SK-N-SH (cell line): Measurements from ENCODE around the gene IFT122. TPM values are rescaled to one million over a fixed set of nuclear protein-coding genes. Genes with fewer than 3 reads are reported as not detected.

ENCODE experiments used
- CTCF ChIA-PET: fragments of 300-600, 350-600 bp; formaldehyde crosslinking; extraction: SDS; loops from one replicate; lab custom pipeline; 2021; lab: Yijun Ruan, JAX
- POLR2A ChIA-PET: fragments of 350-600 bp; sonication (Branson Sonifier 250); formaldehyde crosslinking; extraction: SDS; loops from one replicate; lab custom pipeline; 2020; ENCODE audit warnings: antibody characterized with exemption, inconsistent platforms; lab: Yijun Ruan, JAX
- DNase-seq: peaks from one replicate; pipeline ENCODE4 v3.0.0; 2012
- H2AFZ ChIP-seq: fragments of 200-600 bp; sonication (generic); 2 replicates; pipeline ENCODE4 v1.8.1; 2016; ENCODE audit warnings: antibody characterized with exemption, mild to moderate bottlenecking, low read depth
- H3F3A ChIP-seq: fragments of 200-600 bp; sonication (generic); replicated peaks from 2 replicates; pipeline ENCODE3; 2016; ENCODE audit warnings: antibody characterized with exemption, mild to moderate bottlenecking; ENCODE audit not compliant: insufficient read depth
- H3K27ac ChIP-seq, 2 experiments: fragments of 200-500 bp in 1 of 2; fragments of 200-600 bp in 1 of 2; sonication (Bioruptor generic) in 1 of 2; sonication (generic), shearing (Covaris generic) in 1 of 2; 2 replicates each; pipeline versions ENCODE4 v1.5.1 to v1.6.1; 2014 to 2016; ENCODE audit warnings: low read depth in 2 of 2, inconsistent platforms in 1 of 2, low read length in 1 of 2, mild to moderate bottlenecking in 1 of 2, mixed read lengths in 1 of 2
- H3K27me3 ChIP-seq: fragments of 200-600 bp; sonication (generic), shearing (Covaris generic); 2 replicates; pipeline ENCODE4 v1.6.1; 2016; ENCODE audit warnings: mixed run types; ENCODE audit not compliant: insufficient read depth
- H3K36me3 ChIP-seq, 2 experiments: fragments of 200-500 bp in 1 of 2; fragments of 200-600 bp in 1 of 2; sonication (Bioruptor generic) in 1 of 2; sonication (generic) in 1 of 2; replicated peaks in 1 of 2; 2 replicates each; pipeline versions ENCODE3 to v1.5.1; 2014 to 2016; ENCODE audit warnings: low read length in 1 of 2, mild to moderate bottlenecking in 1 of 2; ENCODE audit not compliant: insufficient read depth in 2 of 2, control insufficient read depth in 1 of 2
- H3K4me1 ChIP-seq, 2 experiments: fragments of 200-500 bp in 1 of 2; fragments of 200-600 bp in 1 of 2; sonication (Bioruptor generic) in 1 of 2; sonication (generic), shearing (Covaris generic) in 1 of 2; 2 replicates each; pipeline versions ENCODE4 v1.5.1 to v1.6.1; 2014 to 2016; ENCODE audit warnings: low read depth in 1 of 2, low read length in 1 of 2, mixed run types in 1 of 2; ENCODE audit not compliant: insufficient read depth in 2 of 2, control insufficient read depth in 1 of 2
- H3K4me2 ChIP-seq: fragments of 200-600 bp; sonication (generic), shearing (Covaris generic); 2 replicates; pipeline ENCODE4 v1.6.1; 2017; ENCODE audit warnings: mixed run types
- H3K4me3 ChIP-seq, 2 experiments: fragments of 200-500 bp in 1 of 2; fragments of 200-600 bp in 1 of 2; sonication (Bioruptor generic) in 1 of 2; sonication (generic), shearing (Covaris generic) in 1 of 2; 2 replicates each; pipeline versions ENCODE4 v1.5.1 to v1.8.1; 2014 to 2016; ENCODE audit warnings: low read depth in 2 of 2, inconsistent platforms in 1 of 2, low read length in 1 of 2, mild to moderate bottlenecking in 1 of 2, mixed read lengths in 1 of 2, moderate library complexity in 1 of 2
- H3K79me2 ChIP-seq: fragments of 200-600 bp; sonication (generic); 2 replicates; pipeline ENCODE4 v1.8.1; 2017; ENCODE audit warnings: mild to moderate bottlenecking; ENCODE audit not compliant: insufficient read depth
- H3K9ac ChIP-seq: fragments of 200-600 bp; sonication (generic); 2 replicates; pipeline ENCODE4 v1.6.1; 2017; ENCODE audit warnings: mixed run types
- H3K9me2 ChIP-seq: fragments of 200-600 bp; sonication (generic); 2 replicates; pipeline ENCODE4 v1.6.1; 2017; ENCODE audit warnings: mixed run types
- H3K9me3 ChIP-seq: fragments of 200-600 bp; sonication (generic); 2 replicates; pipeline ENCODE4 v1.6.1; 2017; ENCODE audit warnings: mixed run types, mild to moderate bottlenecking, moderate library complexity
- H4K20me1 ChIP-seq: fragments of 200-600 bp; sonication (generic); 2 replicates; pipeline ENCODE4 v1.6.1; 2017; ENCODE audit warnings: mild to moderate bottlenecking, mixed run types; ENCODE audit not compliant: insufficient read depth
- ELF1 ChIP-seq: IDR thresholded peaks from 2 replicates; pipeline ENCODE4 v1.4.0; 2012
- EP300 ChIP-seq, 2 experiments: IDR thresholded peaks; 2 replicates each; pipeline versions ENCODE4 v1.4.0 to v1.6.1; 2012; ENCODE audit warnings: borderline replicate concordance in 1 of 2, low read depth in 1 of 2, low read length in 1 of 2
- EZH2phosphoT487 ChIP-seq: fragments of 200-600 bp; sonication (generic); IDR thresholded peaks from 2 replicates; pipeline ENCODE4 v1.6.1; 2017; ENCODE audit warnings: low read depth, mixed run types, mild to moderate bottlenecking, antibody characterized with exemption, moderate library complexity, borderline replicate concordance
- FOSL2 ChIP-seq: IDR thresholded peaks from 2 replicates; pipeline ENCODE4 v1.4.0; 2012; ENCODE audit warnings: low read depth, mild to moderate bottlenecking, moderate library complexity, borderline replicate concordance
- FOXJ3 ChIP-seq: sonication (generic); formaldehyde crosslinking; IDR thresholded peaks from 2 replicates; pipeline ENCODE4 v1.5.1; 2020; ENCODE audit warnings: mild to moderate bottlenecking, missing genetic modification reagents
- FOXM1 ChIP-seq: IDR thresholded peaks from 2 replicates; pipeline ENCODE4 v1.4.0; 2012; ENCODE audit warnings: low read depth, mild to moderate bottlenecking
- GABPA ChIP-seq: IDR thresholded peaks from 2 replicates; pipeline ENCODE4 v1.4.0; 2012; ENCODE audit warnings: low read depth, mild to moderate bottlenecking
- GATA2 ChIP-seq: sonication (generic); formaldehyde crosslinking; IDR thresholded peaks from 2 replicates; pipeline ENCODE4 v1.5.0; 2020; ENCODE audit warnings: mild to moderate bottlenecking, missing genetic modification reagents
- JUND ChIP-seq: IDR thresholded peaks from 2 replicates; pipeline ENCODE4 v1.4.0; 2012
- MEF2A ChIP-seq: IDR thresholded peaks from 2 replicates; pipeline ENCODE4 v1.4.0; 2012; ENCODE audit warnings: low read depth, borderline replicate concordance
- MXI1 ChIP-seq: IDR thresholded peaks from 2 replicates; pipeline ENCODE4 v1.6.1; 2012; ENCODE audit warnings: mild to moderate bottlenecking, low read depth, low read length, improper control_type of control experiment
- NFIC ChIP-seq: IDR thresholded peaks from 2 replicates; pipeline ENCODE4 v1.4.0; 2012; ENCODE audit warnings: borderline replicate concordance
- NRF1 ChIP-seq: IDR thresholded peaks from 2 replicates; pipeline ENCODE4 v1.6.1; 2012; ENCODE audit warnings: low read depth, mild to moderate bottlenecking, low read length
- POLR2AphosphoS5 ChIP-seq: IDR thresholded peaks from 2 replicates; pipeline ENCODE4 v1.6.1; 2012; ENCODE audit warnings: low read depth, low read length
- RAD21 ChIP-seq: IDR thresholded peaks from 2 replicates; pipeline ENCODE4 v1.6.1; 2012; ENCODE audit warnings: mild to moderate bottlenecking, low read length
- RXRA ChIP-seq: IDR thresholded peaks from 2 replicates; pipeline ENCODE4 v1.4.0; 2012; ENCODE audit warnings: low read depth, mild to moderate bottlenecking, borderline replicate concordance
- SMC3 ChIP-seq: IDR thresholded peaks from 2 replicates; pipeline ENCODE4 v1.6.1; 2012; ENCODE audit warnings: low read depth, low read length, improper control_type of control experiment
- TCF12 ChIP-seq: IDR thresholded peaks from 2 replicates; pipeline ENCODE4 v1.4.0; 2012
- WGBS: methylation state at CpG from one replicate; pipeline ENCODE4 v1.1.6; 2017; ENCODE audit warnings: low lambda C conversion rate; 5-methylcytosine and 5-hydroxymethylcytosine counted together
- polyA plus RNA-seq, 3 experiments: library from polyadenylated mRNA; depleted of rRNA; stranded (reverse); fragments of >200 nt; gene quantifications; 2 replicates each; pipeline ENCODE4 v1.2.3, GENCODE V29; 2012
- TF ChIP-seq, protein P1 (sequence below): IDR thresholded peaks from 2 replicates; pipeline ENCODE4; 2012
- TF ChIP-seq, protein P2 (sequence below): IDR thresholded peaks from 2 replicates; pipeline ENCODE4 v1.4.0; 2012; ENCODE audit warnings: low read depth
- TF ChIP-seq, protein P3 (sequence below): fragments of 150-350 bp; IDR thresholded peaks from 2 replicates; pipeline ENCODE4 v1.6.1; 2016; ENCODE audit warnings: mild to moderate bottlenecking, low read depth, low read length
- TF ChIP-seq, protein P4 (sequence below): fragments of 150-350 bp; IDR thresholded peaks from 2 replicates; pipeline ENCODE4 v1.6.1; 2017; ENCODE audit warnings: antibody characterized with exemption, low read length, low read depth, borderline replicate concordance
- TF ChIP-seq, protein P5 (sequence below): fragments of 200-600 bp; sonication (generic); IDR thresholded peaks from 2 replicates; pipeline ENCODE4 v1.6.1; 2017; ENCODE audit warnings: antibody characterized with exemption, mild to moderate bottlenecking, moderate library complexity

Gene IFT122
- polyA plus RNA-seq, 1 of the 3 experiments (the other 2 are of a cell fraction) = 20.1 TPM

DNA sequence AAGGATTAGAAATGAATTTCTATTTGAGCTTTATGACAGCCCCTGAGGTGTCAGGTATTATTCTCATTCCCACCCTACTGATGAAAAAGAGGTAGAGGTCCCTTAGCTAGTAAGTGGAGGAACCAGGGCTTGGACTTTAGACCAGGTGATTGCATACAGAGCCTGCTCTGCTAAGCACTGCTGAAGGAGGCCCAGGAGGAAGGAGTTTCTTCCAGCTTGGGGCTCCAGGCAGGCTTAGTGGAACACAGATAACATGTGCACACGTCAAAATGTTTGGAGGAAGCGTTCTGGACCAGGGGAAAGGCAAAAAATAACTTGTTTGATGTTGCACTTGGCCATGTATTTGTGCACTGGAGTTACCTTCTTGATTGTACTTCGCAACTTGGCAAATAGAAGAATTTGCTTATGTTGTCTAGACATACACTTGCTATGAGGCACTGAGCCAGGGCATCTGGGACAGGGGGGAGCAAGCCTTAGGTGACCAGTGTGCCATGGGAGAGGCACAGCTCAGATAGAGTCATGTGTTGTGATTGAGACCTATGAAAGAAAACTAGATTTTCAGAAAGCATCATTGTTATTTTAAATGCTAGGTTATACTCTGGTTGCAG is 22.4 kb downstream of the IFT122 start:
- Histone ChIP-seq H3K36me3 (peaks cover 9 to 10% of the 10 kb centered on the region in 2 experiments), H4K20me1 (no peaks in the 10 kb centered on the region), H3K27ac (no peak overlapping the region), H3K9me3 (no peaks in the 10 kb centered on the region), H3K4me3 (no peak overlapping the region), H3F3A (no peaks in the 10 kb centered on the region), H3K9me2 (no peaks in the 10 kb centered on the region), H3K4me2 (no peak overlapping the region), H3K79me2 (no peaks in the 10 kb centered on the region), H3K27me3 (no peaks in the 10 kb centered on the region), H2AFZ (no peak overlapping the region), H3K9ac (no peak overlapping the region), H3K4me1 (no peaks in the 10 kb centered on the region)
- POLR2A ChIA-PET = no interaction called here
- TF ChIP-seq EP300 (IDR thresholded peaks at IDR 0.05; ENCODE audit: borderline replicate concordance in 1 of 2, low read depth in 1 of 2, low read length in 1 of 2) (no peak), MXI1 (no peak), JUND (no peak), GATA2 (CRISPR knock-in tag) (no peak), EZH2phosphoT487 (no peak), RXRA (no peak), FOXJ3 (CRISPR knock-in tag) (no peak)
- TF ChIP-seq, protein P1, sequence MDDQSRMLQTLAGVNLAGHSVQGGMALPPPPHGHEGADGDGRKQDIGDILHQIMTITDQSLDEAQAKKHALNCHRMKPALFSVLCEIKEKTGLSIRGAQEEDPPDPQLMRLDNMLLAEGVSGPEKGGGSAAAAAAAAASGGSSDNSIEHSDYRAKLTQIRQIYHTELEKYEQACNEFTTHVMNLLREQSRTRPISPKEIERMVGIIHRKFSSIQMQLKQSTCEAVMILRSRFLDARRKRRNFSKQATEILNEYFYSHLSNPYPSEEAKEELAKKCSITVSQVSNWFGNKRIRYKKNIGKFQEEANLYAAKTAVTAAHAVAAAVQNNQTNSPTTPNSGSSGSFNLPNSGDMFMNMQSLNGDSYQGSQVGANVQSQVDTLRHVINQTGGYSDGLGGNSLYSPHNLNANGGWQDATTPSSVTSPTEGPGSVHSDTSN = no peak
- TF ChIP-seq, protein P2, sequence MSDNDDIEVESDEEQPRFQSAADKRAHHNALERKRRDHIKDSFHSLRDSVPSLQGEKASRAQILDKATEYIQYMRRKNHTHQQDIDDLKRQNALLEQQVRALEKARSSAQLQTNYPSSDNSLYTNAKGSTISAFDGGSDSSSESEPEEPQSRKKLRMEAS = no peak
- TF ChIP-seq, protein P3, sequence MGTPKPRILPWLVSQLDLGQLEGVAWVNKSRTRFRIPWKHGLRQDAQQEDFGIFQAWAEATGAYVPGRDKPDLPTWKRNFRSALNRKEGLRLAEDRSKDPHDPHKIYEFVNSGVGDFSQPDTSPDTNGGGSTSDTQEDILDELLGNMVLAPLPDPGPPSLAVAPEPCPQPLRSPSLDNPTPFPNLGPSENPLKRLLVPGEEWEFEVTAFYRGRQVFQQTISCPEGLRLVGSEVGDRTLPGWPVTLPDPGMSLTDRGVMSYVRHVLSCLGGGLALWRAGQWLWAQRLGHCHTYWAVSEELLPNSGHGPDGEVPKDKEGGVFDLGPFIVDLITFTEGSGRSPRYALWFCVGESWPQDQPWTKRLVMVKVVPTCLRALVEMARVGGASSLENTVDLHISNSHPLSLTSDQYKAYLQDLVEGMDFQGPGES = no peak
- TF ChIP-seq, protein P4, sequence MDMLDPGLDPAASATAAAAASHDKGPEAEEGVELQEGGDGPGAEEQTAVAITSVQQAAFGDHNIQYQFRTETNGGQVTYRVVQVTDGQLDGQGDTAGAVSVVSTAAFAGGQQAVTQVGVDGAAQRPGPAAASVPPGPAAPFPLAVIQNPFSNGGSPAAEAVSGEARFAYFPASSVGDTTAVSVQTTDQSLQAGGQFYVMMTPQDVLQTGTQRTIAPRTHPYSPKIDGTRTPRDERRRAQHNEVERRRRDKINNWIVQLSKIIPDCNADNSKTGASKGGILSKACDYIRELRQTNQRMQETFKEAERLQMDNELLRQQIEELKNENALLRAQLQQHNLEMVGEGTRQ = no peak
- DNase-seq = no peak
- CTCF ChIA-PET = interaction anchor here (0.6 to 1.2 kb wide), 2 partner anchors 9 to 492 kb away, joined by 3 to 4 read pairs; no protein-coding TSS in a partner anchor
- WGBS = 92% methylated on average over 3 of the region's 3 CpGs

DNA sequence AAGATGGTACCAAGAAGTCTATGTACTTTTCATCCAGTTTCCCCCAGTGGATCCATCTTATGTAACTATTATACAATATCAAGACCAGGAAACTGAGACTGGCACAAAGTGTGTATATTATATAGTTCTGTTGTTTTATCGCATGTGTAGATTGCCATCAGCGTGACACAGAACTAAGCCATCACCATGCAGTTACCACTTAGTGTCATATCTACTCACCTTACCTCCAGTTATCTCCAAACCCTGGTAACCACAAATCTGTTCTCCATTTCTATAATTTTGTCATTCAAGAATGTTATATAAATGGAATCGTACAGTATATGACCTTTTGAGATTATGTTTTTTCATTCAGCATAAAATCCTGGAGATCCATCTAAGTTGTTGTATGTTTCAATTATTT is 23.1 kb downstream of the IFT122 start:
- Histone ChIP-seq H2AFZ (no peak overlapping the region), H3K27me3 (no peaks in the 10 kb centered on the region), H3K4me2 (no peak overlapping the region), H3F3A (no peaks in the 10 kb centered on the region), H3K9me2 (no peaks in the 10 kb centered on the region), H3K4me3 (no peak overlapping the region), H3K36me3 (peaks cover 9 to 10% of the 10 kb centered on the region in 2 experiments), H4K20me1 (no peaks in the 10 kb centered on the region), H3K9ac (no peak overlapping the region), H3K4me1 (no peaks in the 10 kb centered on the region), H3K79me2 (no peaks in the 10 kb centered on the region), H3K27ac (no peak overlapping the region), H3K9me3 (no peaks in the 10 kb centered on the region)
- no peak for DNase-seq
- WGBS = 99% methylated on average over 3 of the region's 3 CpGs
- POLR2A ChIA-PET = no interaction called here
- CTCF ChIA-PET = interaction anchor here (0.6 kb wide), 1 partner anchor 493 kb away, joined by 3 read pairs; no protein-coding TSS in a partner anchor
- TF ChIP-seq FOSL2 (no peak), NFIC (no peak), SMC3 (no peak), ELF1 (no peak), POLR2AphosphoS5 (no peak), RXRA (no peak), FOXM1 (no peak), RAD21 (no peak), MEF2A (no peak), NRF1 (no peak), GABPA (no peak), EZH2phosphoT487 (no peak), TCF12 (no peak)
- TF ChIP-seq, protein P5, sequence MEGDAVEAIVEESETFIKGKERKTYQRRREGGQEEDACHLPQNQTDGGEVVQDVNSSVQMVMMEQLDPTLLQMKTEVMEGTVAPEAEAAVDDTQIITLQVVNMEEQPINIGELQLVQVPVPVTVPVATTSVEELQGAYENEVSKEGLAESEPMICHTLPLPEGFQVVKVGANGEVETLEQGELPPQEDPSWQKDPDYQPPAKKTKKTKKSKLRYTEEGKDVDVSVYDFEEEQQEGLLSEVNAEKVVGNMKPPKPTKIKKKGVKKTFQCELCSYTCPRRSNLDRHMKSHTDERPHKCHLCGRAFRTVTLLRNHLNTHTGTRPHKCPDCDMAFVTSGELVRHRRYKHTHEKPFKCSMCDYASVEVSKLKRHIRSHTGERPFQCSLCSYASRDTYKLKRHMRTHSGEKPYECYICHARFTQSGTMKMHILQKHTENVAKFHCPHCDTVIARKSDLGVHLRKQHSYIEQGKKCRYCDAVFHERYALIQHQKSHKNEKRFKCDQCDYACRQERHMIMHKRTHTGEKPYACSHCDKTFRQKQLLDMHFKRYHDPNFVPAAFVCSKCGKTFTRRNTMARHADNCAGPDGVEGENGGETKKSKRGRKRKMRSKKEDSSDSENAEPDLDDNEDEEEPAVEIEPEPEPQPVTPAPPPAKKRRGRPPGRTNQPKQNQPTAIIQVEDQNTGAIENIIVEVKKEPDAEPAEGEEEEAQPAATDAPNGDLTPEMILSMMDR = no peak
- TF ChIP-seq, protein P3 = no peak
